Vagina (tissue), 2 donors: ENCODE measurements around the gene KCNN1.

ENCODE experiments used
- CTCF ChIP-seq, 3 experiments: fragments of 450-650 bp in 2 of 3; fragments of 200-600 bp in 1 of 3; sonication (generic) in 1 of 3; IDR thresholded peaks; one replicate each; pipeline ENCODE4 v1.5.1; 2017 to 2019; ENCODE audit warnings: antibody characterized with exemption in 3 of 3, mild to moderate bottlenecking in 2 of 3, moderate library complexity in 2 of 3
- POLR2A ChIP-seq, 2 donors: fragments of 450-650 bp; IDR thresholded peaks; one replicate each; pipeline ENCODE4 v1.6.1; 2017; ENCODE audit warnings: antibody characterized with exemption in 2 of 2, mild to moderate bottlenecking in 2 of 2, moderate library complexity in 2 of 2
- POLR2AphosphoS5 ChIP-seq, 2 donors: sonication (generic); formaldehyde crosslinking; IDR thresholded peaks; one replicate each; pipeline ENCODE4 v1.9.0; 2017; ENCODE audit warnings: antibody characterized with exemption in 2 of 2, mild to moderate bottlenecking in 2 of 2, low read depth in 1 of 2; ENCODE audit not compliant: insufficient read depth in 1 of 2

- TF ChIP-seq CTCF (IDR thresholded peaks at IDR 0.05) (no peak), POLR2AphosphoS5 (IDR thresholded peaks at IDR 0.05; ENCODE audit: insufficient read depth in 1 of 2, low read depth in 1 of 2) (no peak), POLR2A (IDR thresholded peaks at IDR 0.05) (no peak)
Observed at GRCh38 chr19:17949956-17950309, 17.0 kb upstream of the KCNN1 start.
